HG03025 (cell line): ENCODE results near the gene LRRC4C.
A peak's percentile ranks its signal among the peaks of the same experiment; 100 is the strongest.

Experiments
- ATAC-seq: cut with Tn5 transposase; IDR thresholded peaks from one replicate; pipeline ENCODE4 v1.9.1; 2021; ENCODE audit warnings: mild to moderate bottlenecking, moderate library complexity; ENCODE audit not compliant: unreplicated experiment, low FRiP score

The LRRC4C gene

DNA sequence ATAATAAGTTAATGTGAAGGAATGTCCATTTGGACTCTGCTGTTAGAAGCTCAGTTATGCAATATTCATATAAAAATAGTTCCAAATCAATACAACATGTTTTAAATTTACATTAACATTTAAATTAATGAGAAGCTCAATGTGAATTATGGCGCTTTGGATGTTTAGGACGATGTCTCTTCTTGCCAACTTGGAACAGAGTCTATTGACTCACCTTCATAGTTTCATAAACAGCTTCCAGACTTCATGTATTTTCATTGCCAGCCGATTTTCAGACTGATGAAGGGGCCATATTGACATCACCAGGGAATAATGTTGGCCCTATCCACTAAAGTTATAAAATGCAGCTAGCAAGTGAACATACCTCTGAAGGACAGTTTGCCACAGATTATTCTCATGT lies 1136.2 kb downstream of the LRRC4C start:
- ATAC-seq: no peak

GRCh38 chr11:40321537-40321936 lies 1137.9 kb downstream of the LRRC4C start:
- no peak for ATAC-seq

DNA sequence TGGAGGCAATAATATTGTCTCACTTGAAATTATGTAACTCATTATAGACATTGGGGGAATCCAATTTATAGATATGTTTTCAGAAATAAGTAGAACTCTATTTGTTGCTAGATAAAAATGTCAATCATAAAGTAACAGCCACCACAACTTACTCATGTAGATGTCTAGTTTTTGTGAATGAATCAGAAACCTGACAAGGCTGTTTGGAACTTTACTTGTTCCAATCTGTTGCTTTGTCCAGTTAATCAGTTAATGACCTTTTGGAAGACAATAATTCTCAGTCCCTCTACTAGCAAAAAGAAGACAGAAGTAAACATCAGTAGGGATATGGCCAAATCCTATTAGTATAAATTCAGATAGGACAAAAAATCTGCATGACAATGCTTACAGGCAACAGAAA lies 1143.3 kb downstream of the LRRC4C start:
- no peak for ATAC-seq

DNA sequence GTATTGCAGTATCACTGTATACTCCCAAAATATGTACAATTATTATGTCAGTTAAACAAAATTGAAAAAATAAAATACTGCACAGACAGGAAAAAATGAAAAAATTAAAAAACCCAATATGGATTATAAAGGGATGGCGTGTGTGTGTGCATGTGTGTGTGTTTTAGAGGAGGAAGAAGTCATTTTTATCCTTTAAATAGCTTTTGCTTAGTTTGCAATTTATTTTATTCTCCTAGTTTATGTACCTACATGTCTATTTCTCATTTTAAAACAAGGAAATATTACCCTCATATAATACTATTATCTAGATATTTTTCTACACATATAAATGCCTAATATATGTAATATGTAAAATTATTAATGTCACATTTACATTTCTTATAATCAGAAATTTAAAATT lies 1144.3 kb downstream of the LRRC4C start:
- no peak for ATAC-seq

DNA sequence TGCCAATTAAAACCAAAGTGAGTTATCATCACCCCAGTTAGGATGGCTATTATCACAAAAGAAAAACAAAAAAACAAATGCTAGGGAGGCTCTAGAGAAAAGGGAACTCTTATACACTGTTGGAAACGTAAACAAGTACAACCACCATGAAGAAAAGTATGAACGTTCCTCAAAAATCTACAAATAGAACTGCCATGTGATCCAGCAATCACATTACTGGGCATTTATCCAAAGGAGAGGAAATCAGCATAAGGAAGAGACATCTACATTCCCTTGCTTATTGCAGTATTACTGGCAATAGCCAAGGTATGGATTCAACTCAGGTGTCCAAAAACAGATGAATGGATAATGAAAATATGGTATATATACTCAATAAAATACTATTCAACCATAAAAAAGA lies 1145.1 kb downstream of the LRRC4C start:
- ATAC-seq: no peak

DNA sequence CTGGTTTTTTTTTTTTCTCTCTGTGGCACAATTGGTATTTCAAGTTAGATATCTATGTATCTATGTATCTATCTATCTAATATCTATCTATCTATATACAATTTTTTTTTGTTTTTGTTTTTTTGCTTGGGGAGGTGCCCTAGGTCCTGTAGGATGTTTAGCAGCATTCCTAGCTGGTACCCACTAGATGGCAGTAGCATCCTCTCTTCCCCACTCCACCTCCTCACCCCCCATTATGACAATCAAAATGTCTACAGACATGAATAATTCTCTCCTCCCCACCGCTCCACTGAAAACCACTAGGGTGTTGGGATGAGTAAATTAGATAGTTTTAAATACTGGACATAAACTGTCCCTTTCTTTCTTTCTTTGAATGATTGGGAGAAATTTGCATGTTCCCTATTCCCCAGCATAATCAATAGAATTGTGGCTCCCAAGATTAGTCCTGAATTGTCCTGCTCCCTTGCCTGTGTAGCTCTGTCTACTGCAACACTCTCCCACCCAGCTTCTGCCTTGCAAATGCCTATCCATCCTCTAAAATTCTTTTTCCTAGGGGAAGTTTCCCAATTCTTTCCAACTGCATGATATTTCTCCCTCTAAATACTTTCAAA lies 1152.4 kb downstream of the LRRC4C start:
- no peak for ATAC-seq

GRCh38 chr11:40302669-40303068 lies 1156.8 kb downstream of the LRRC4C start:
- no peak for ATAC-seq

GRCh38 chr11:40295466-40295865 lies 1164.0 kb downstream of the LRRC4C start:
- ATAC-seq: no peak

GRCh38 chr11:40294741-40295140 lies 1164.7 kb downstream of the LRRC4C start:
- no peak for ATAC-seq

GRCh38 chr11:40294349-40294735 lies 1165.1 kb downstream of the LRRC4C start:
- ATAC-seq: no peak

- peak; percentile 95 for ATAC-seq
Measured at GRCh38 chr11:40293655-40294348, 1165.7 kb downstream of the LRRC4C start.

DNA sequence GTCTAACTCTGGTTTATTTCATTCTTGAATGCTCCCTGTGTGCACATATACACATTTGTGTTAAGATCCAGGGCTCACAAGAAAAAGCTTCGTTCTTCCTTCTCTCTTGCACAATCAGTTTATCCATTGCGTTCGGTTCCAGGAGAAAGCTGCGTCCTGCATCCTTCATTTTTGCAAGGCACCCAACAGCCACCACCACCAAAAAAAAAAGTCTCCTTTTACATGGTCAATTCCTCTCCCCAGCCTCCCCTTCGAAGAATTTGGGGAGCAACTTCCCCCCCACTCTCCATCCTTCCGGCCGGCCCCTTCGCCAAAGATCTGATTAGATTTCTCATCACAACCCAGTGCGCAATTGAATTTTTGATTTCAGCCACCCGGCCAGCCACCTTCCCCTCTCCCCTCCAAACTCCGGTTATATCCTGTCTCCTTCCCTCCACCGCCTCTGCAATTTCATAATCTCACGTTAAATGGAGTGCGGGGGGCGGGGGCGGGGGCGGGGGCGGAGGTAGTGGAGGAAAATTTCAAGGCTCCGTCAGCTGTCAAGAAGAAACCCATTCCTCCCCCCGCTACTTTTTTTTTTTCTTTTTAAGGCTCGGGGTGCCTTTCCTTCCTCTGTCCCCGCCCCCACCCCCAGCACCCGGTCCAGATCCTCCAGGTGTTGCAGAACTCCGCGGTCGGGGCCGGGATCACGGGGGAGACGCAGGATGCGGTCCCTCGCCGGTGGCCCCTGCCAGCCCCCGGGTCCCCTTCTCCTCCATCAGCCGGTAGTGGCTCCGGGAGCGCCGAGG lies 1166.5 kb downstream of the LRRC4C start:
- no peak for ATAC-seq

DNA sequence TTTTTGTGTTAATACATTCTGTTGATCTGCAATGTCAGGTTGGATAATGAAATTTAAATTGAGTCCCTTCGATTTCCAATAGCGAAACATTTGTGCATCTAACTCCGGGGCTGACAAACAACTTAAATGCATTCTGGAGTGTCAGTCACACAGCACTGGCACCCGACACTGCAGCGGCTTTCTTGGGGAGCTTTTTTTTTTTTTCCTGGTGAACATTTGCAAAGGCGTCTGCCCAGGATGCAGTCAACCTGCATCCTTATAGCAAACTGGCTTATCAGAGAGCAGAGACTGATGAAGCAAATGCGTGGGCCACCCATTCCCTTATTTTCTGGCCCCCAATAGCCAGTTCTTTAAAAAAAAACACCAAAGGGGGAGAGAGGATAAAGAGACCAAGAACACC lies 1167.7 kb downstream of the LRRC4C start:
- ATAC-seq: no peak

DNA sequence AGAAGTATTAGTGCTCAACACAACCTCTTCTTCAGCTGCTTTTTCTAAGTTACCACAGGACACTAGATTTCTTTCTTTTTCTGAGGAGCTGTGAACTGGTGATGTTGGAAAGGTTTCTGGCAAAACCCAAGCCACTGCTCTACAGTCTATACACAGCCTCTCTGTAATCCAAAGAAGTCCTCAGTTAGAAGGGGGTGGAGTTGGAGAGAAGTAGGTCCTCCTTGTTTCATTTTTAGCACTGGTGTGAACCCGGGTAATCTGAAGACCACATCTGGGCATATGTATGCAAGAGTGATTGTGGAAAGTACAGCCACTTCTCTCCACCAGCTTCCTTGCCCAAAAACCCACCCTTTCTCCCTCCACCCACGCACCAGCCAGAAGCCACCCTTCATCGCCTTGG lies 1168.1 kb downstream of the LRRC4C start:
- ATAC-seq: no peak

DNA sequence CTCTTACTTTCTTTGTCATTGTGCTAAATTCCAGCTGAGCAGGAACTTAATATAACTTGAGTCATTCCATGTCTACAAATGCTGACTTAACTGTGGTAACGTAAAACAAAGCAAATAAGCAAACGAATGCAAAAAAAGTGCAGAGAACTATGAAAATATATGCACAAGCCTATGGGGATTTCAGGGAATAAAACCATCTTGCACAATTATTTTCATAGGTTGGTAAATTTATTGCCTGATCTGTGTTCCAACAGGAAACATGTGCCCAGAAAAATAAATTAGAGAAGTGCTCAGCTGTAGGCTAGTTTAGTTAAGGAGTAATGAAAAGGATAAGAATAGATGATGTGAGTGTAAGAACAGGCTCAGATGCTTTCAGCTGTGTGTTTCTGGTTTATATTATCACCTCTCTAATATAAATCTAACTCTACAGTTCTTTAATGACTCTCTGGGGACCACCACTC lies 1169.3 kb downstream of the LRRC4C start:
- ATAC-seq: no peak

GRCh38 chr11:40289370-40289769 lies 1170.1 kb downstream of the LRRC4C start:
- ATAC-seq: no peak

DNA sequence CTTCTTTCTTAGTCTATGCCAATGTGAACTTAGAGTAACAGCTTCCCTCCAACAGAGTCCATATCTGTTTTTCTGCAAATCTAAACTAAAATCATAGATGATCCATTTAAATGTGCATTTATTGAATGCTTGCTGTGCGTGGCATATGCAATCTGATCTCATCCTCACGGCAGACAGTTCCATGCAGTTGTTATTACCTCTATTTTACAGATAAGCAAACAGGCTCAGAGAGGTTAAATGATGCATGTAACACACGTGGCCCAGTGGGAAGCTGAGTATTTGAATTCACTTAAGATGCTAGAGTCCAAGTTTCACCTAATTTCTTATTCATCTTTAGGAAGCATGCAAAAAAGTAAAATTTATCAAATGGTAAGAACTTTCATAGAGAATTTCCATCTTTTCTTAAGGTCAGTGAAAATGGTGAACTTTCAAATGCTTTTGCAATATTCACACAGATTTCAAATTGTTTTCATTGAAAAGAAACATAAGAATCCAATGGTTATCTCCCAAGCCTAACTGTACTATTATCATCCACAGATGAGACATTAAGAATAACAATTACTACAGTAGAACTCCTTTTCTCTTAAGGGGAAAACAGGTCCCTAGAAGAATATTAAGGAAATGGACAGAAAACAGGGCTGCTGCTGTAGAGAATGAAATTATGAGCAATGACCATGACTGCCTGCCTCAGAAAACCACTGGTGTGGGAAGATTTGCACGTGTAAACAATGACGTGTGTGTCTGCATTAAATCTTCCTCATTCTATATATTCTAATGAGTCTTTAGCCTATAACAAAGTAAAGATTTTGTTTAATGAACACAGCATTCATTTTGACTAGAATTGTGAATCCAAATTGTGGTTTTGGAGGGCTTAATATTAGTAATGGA lies 1171.3 kb downstream of the LRRC4C start:
- ATAC-seq: no peak

GRCh38 chr11:40286137-40286536 lies 1173.3 kb downstream of the LRRC4C start:
- ATAC-seq: no peak

DNA sequence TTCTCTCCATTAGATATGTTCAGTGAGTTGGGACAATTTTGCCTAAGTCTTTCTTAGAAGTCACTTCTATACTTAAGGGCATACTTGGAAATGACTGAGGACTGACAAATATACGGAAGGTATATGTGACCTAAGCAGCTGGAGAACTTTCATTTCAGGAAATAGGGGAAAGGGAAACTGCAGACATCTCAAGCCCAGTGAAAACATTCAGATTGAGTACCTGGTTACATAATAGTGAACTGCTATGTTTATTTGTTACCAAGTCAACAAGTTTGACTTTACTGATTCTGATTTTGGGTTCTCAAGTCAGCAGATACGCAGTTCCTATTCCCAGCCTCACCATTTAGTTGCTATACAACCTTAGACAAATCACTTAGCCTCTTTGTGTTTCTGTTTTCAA lies 1173.9 kb downstream of the LRRC4C start:
- ATAC-seq: no peak

DNA sequence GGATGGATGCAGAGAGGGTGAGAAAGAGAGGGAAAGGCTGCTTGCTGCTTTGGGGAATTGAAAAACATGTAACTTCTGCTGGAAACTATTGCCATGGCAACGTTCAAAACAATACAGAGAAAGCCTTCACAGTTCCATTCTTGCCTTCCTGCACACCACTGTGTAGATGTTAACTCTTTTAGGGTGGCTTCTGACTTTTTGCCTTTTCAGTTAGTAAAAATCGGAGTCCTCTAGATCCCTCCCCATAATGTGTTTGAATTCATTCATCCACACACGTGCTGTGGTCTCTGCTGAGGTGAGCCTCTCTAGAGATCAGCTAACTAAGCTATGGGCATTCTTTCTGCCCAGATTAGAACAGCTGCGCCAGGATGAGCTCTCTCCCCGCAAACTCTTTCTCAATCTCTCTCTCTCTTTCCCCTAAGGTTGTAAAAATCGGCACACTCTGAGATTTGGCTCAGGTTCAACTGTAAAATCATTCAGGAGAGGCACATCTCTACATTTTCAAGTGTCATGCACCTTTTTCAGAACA lies 1178.3 kb downstream of the LRRC4C start:
- no peak for ATAC-seq
